ENCODE measurements around the gene ZIM2.
"Not testable (repeated sequence)": the region's sequence is repeated elsewhere in the genome, so short reads cannot be mapped to it uniquely, and the experiment has no call there.

Gene ZIM2

GRCh38 chr19:56840451-56841192 lies at the start of gene ZIM2, which contains the start of gene PEG3:
TSS of gene ZIM2 (minus strand) at chr19:56840726. CDS start at chr19:56824277, 16,449 bp downstream.
TSS of gene PEG3 (minus strand) at chr19:56840726. CDS start at chr19:56824655, 16,071 bp downstream.
- Mint-ChIP-seq H3K9me3 (peaks cover 20 to 38% of the 10 kb centered on the region in 2 donors), H3K4me1 (peaks cover 9% of the 10 kb centered on the region), H3K4me3 (peak within 1 kb of the TSS; percentile 12 to 39), H3K27me3 (peaks cover 20% of the 10 kb centered on the region), H3K27ac (no peak within 1 kb of the TSS)
- no peak for DNase-seq
- no peak for ATAC-seq

- Mint-ChIP-seq H3K9me3 (peaks cover 29 to 51% of the 10 kb centered on the region in 2 donors), H3K27ac (no peak overlapping the region), H3K4me1 (no peaks in the 10 kb centered on the region), H3K4me3 (no peak overlapping the region), H3K27me3 (no peaks in the 10 kb centered on the region)
- DNase-seq (no peak), ATAC-seq (no peak)
These were observed 44.9 kb upstream of the ZIM2 start for GRCh38 chr19:56885173-56885985.

- no peaks in the 10 kb centered on the region for H3K4me1 Mint-ChIP-seq
- DNase-seq (no peak), ATAC-seq (no peak)
- no peak overlapping the region for H3K27ac Mint-ChIP-seq
- H3K9me3 Mint-ChIP-seq: peaks cover 31 to 55% of the 10 kb centered on the region in 2 donors
- no peaks in the 10 kb centered on the region for H3K27me3 Mint-ChIP-seq
- no peak overlapping the region for H3K4me3 Mint-ChIP-seq
These were observed 43.9 kb upstream of the ZIM2 start for GRCh38 chr19:56884441-56884840.

GRCh38 chr19:56880592-56881190 lies 40.2 kb upstream of the ZIM2 start:
- Mint-ChIP-seq H3K4me3 (no peak overlapping the region), H3K9me3 (peaks cover 22 to 46% of the 10 kb centered on the region in 2 donors)
- no peak for ATAC-seq

GRCh38 chr19:56877069-56877715 lies 36.7 kb upstream of the ZIM2 start:
- H3K4me1 Mint-ChIP-seq: no peaks in the 10 kb centered on the region
- no peak overlapping the region for H3K27ac Mint-ChIP-seq
- no peak overlapping the region for H3K4me3 Mint-ChIP-seq
- ATAC-seq (no peak), DNase-seq (no peak)
- peaks cover 38 to 55% of the 10 kb centered on the region in 2 donors for H3K9me3 Mint-ChIP-seq
- H3K27me3 Mint-ChIP-seq: no peaks in the 10 kb centered on the region

More at GRCh38 chr19:56880592-56881190, 40.2 kb upstream of the ZIM2 start:
- no peak for DNase-seq
- H3K4me1 Mint-ChIP-seq: no peaks in the 10 kb centered on the region
- no peak overlapping the region for H3K27ac Mint-ChIP-seq
- H3K27me3 Mint-ChIP-seq: no peaks in the 10 kb centered on the region

GRCh38 chr19:56875717-56876116 lies 35.2 kb upstream of the ZIM2 start:
- Mint-ChIP-seq H3K27ac (no peak overlapping the region), H3K4me1 (no peaks in the 10 kb centered on the region), H3K9me3 (peaks cover 41 to 61% of the 10 kb centered on the region in 2 donors), H3K27me3 (no peaks in the 10 kb centered on the region), H3K4me3 (no peak overlapping the region)
- DNase-seq (no peak), ATAC-seq (no peak)

GRCh38 chr19:56874530-56874929 lies 34.0 kb upstream of the ZIM2 start:
- ATAC-seq (no peak), DNase-seq (no peak)
- Mint-ChIP-seq H3K9me3 (peaks cover 45 to 62% of the 10 kb centered on the region in 2 donors), H3K27me3 (no peaks in the 10 kb centered on the region), H3K27ac (no peak overlapping the region), H3K4me3 (no peak overlapping the region), H3K4me1 (no peaks in the 10 kb centered on the region)

- H3K9me3 Mint-ChIP-seq: peaks cover 49 to 64% of the 10 kb centered on the region in 2 donors
- H3K27me3 Mint-ChIP-seq: no peaks in the 10 kb centered on the region
- no peak for ATAC-seq
These were observed 33.0 kb upstream of the ZIM2 start for GRCh38 chr19:56873493-56873892.

GRCh38 chr19:56869886-56870285 lies 29.4 kb upstream of the ZIM2 start:
- Mint-ChIP-seq H3K9me3 (peaks cover 50 to 64% of the 10 kb centered on the region in 2 donors), H3K27me3 (no peaks in the 10 kb centered on the region), H3K4me1 (no peaks in the 10 kb centered on the region), H3K27ac (no peak overlapping the region), H3K4me3 (no peak overlapping the region)
- ATAC-seq (no peak), DNase-seq (no peak)

More at GRCh38 chr19:56873493-56873892, 33.0 kb upstream of the ZIM2 start:
- Mint-ChIP-seq H3K4me1 (no peaks in the 10 kb centered on the region), H3K4me3 (no peak overlapping the region), H3K27ac (no peak overlapping the region)
- no peak for DNase-seq

GRCh38 chr19:56868446-56868845 lies 27.9 kb upstream of the ZIM2 start:
- H3K27ac Mint-ChIP-seq: no peak overlapping the region
- H3K4me1 Mint-ChIP-seq: no peaks in the 10 kb centered on the region
- no peak overlapping the region for H3K4me3 Mint-ChIP-seq
- no peak for DNase-seq
- no peaks in the 10 kb centered on the region for H3K27me3 Mint-ChIP-seq
- H3K9me3 Mint-ChIP-seq: peaks cover 45 to 63% of the 10 kb centered on the region in 2 donors
- ATAC-seq: no peak

GRCh38 chr19:56866538-56866937 lies 26.0 kb upstream of the ZIM2 start:
- Mint-ChIP-seq H3K9me3 (peaks cover 40 to 55% of the 10 kb centered on the region in 2 donors), H3K4me1 (no peaks in the 10 kb centered on the region), H3K4me3 (no peak overlapping the region), H3K27me3 (no peaks in the 10 kb centered on the region), H3K27ac (no peak overlapping the region)
- ATAC-seq (no peak), DNase-seq (no peak)

GRCh38 chr19:56864443-56865125 lies 24.1 kb upstream of the ZIM2 start:
- Mint-ChIP-seq H3K9me3 (peaks cover 23 to 42% of the 10 kb centered on the region in 2 donors), H3K4me3 (no peak overlapping the region), H3K27me3 (no peaks in the 10 kb centered on the region), H3K27ac (no peak overlapping the region), H3K4me1 (no peaks in the 10 kb centered on the region)
- ATAC-seq (no peak), DNase-seq (no peak)

- Mint-ChIP-seq H3K4me3 (no peak overlapping the region), H3K4me1 (no peaks in the 10 kb centered on the region), H3K27me3 (no peaks in the 10 kb centered on the region), H3K27ac (no peak overlapping the region), H3K9me3 (peaks cover 22 to 40% of the 10 kb centered on the region in 2 donors)
- ATAC-seq (no peak), DNase-seq (no peak)
These were observed 22.2 kb upstream of the ZIM2 start for GRCh38 chr19:56862741-56863140.

- not testable (repeated sequence) for H3K4me1 Mint-ChIP-seq, H3K27me3 Mint-ChIP-seq, ATAC-seq, DNase-seq, H3K4me3 Mint-ChIP-seq, H3K27ac Mint-ChIP-seq
- H3K9me3 Mint-ChIP-seq: peaks cover 32 to 48% of the 10 kb centered on the region in 2 donors
These were observed 19.9 kb upstream of the ZIM2 start for GRCh38 chr19:56860409-56860808.

- Mint-ChIP-seq H3K27me3 (no peaks in the 10 kb centered on the region), H3K4me1 (no peaks in the 10 kb centered on the region), H3K9me3 (peaks cover 31 to 40% of the 10 kb centered on the region in 2 donors), H3K4me3 (no peak overlapping the region), H3K27ac (no peak overlapping the region)
- DNase-seq: no peak
- ATAC-seq: no peak
These were observed 17.5 kb upstream of the ZIM2 start for GRCh38 chr19:56858026-56858425.
